MCF 10A (cell line): ENCODE data around the gene SPSB1. TPM values are rescaled to one million over a fixed set of nuclear protein-coding genes. Genes with fewer than 3 reads are reported as not detected.

ENCODE experiments used
- BruUV-seq: library from RNA; stranded (reverse); fragments of 400-500 nt; replicated peaks from 2 replicates; lab custom pipeline; 2021; lab: Mats Ljungman, UMichigan
- CTCF ChIA-PET: fragments of 300-600 bp; sonication (Branson Sonifier 250); formaldehyde crosslinking; extraction: SDS; loops from one replicate; lab custom pipeline; 2021; ENCODE audit warnings: antibody characterized with exemption, inconsistent platforms; lab: Yijun Ruan, JAX
- POLR2A ChIA-PET: fragments of 300-600, 350-650 bp; sonication (Branson Sonifier 250); formaldehyde crosslinking; extraction: SDS; loops from one replicate; lab custom pipeline; 2020; ENCODE audit warnings: antibody characterized with exemption, inconsistent platforms; lab: Yijun Ruan, JAX
- DNase-seq: peaks from one replicate; pipeline ENCODE4 v3.0.0-alpha.2; 2018; ENCODE audit not compliant: unreplicated experiment
- H3K27ac Mint-ChIP-seq: one replicate; pipeline ENCODE4 v1.8.0; 2022; ENCODE audit warnings: mild to moderate bottlenecking, low read depth, mixed read lengths; ENCODE audit not compliant: unreplicated experiment
- H3K27me3 Mint-ChIP-seq: one replicate; pipeline ENCODE4 v1.8.0; 2022; ENCODE audit warnings: mixed read lengths; ENCODE audit not compliant: insufficient read depth, unreplicated experiment
- H3K36me3 Mint-ChIP-seq: one replicate; pipeline ENCODE4 v1.8.0; 2022; ENCODE audit warnings: mild to moderate bottlenecking, moderate library complexity, mixed read lengths; ENCODE audit not compliant: insufficient read depth, unreplicated experiment
- H3K4me1 Mint-ChIP-seq: one replicate; pipeline ENCODE4 v1.8.0; 2022; ENCODE audit warnings: mixed read lengths; ENCODE audit not compliant: insufficient read depth, unreplicated experiment
- H3K4me3 Mint-ChIP-seq: one replicate; pipeline ENCODE4 v1.8.0; 2022; ENCODE audit warnings: mild to moderate bottlenecking, moderate library complexity, mixed read lengths; ENCODE audit not compliant: unreplicated experiment
- H3K9me3 Mint-ChIP-seq: one replicate; pipeline ENCODE4 v1.8.0; 2022; ENCODE audit warnings: mixed read lengths; ENCODE audit not compliant: unreplicated experiment
- intact Hi-C: fragments of 100-400 bp; cut with micrococcal nuclease; formaldehyde crosslinking; loops from 2 replicates; pipeline ENCODE4 v1.14.1; 2022
- total RNA-seq: library from RNA; stranded (reverse); gene quantifications from 2 replicates; pipeline ENCODE4 v1.2.3, GENCODE V29; 2022
- TF ChIP-seq, protein P1 (sequence below): fragments of 200-600 bp; IDR thresholded peaks from one replicate; pipeline ENCODE4 v1.8.0; 2022; ENCODE audit warnings: antibody characterized with exemption, mild to moderate bottlenecking; ENCODE audit not compliant: unreplicated experiment

SPSB1 gene
- total RNA-seq, 1 experiment from 2014 or later: 8.2 TPM

GRCh38 chr1:9352377-9353134, 59.9 kb downstream of the SPSB1 start:
- H3K9me3 Mint-ChIP-seq: peaks cover 8% of the 10 kb centered on the region
- no peak for DNase-seq
- H3K4me1 Mint-ChIP-seq: peaks cover 17% of the 10 kb centered on the region
- H3K4me3 Mint-ChIP-seq: no peak overlapping the region
- no peak overlapping the region for H3K27ac Mint-ChIP-seq
- TF ChIP-seq, protein P1, sequence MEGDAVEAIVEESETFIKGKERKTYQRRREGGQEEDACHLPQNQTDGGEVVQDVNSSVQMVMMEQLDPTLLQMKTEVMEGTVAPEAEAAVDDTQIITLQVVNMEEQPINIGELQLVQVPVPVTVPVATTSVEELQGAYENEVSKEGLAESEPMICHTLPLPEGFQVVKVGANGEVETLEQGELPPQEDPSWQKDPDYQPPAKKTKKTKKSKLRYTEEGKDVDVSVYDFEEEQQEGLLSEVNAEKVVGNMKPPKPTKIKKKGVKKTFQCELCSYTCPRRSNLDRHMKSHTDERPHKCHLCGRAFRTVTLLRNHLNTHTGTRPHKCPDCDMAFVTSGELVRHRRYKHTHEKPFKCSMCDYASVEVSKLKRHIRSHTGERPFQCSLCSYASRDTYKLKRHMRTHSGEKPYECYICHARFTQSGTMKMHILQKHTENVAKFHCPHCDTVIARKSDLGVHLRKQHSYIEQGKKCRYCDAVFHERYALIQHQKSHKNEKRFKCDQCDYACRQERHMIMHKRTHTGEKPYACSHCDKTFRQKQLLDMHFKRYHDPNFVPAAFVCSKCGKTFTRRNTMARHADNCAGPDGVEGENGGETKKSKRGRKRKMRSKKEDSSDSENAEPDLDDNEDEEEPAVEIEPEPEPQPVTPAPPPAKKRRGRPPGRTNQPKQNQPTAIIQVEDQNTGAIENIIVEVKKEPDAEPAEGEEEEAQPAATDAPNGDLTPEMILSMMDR: no peak
- ChIA-PET CTCF (no interaction called here), POLR2A (no interaction called here)
- intact Hi-C loops: loop anchor here (10.0 kb wide), 1 partner anchor 58 kb away; the partner anchor contains the start of gene SPSB1
- no TSS peak for BruUV-seq
- H3K27me3 Mint-ChIP-seq: no peaks in the 10 kb centered on the region
- peaks cover 37% of the 10 kb centered on the region for H3K36me3 Mint-ChIP-seq

GRCh38 chr1:9355503-9355902, 62.8 kb downstream of the SPSB1 start:
- intact Hi-C loops: loop anchor here (10.0 kb wide), 1 partner anchor 61 kb away; the partner anchor contains the start of gene SPSB1
- H3K4me1 Mint-ChIP-seq: peaks cover 8% of the 10 kb centered on the region
- no peak for DNase-seq
- POLR2A ChIA-PET: no interaction called here
- peaks cover 8% of the 10 kb centered on the region for H3K9me3 Mint-ChIP-seq
- H3K36me3 Mint-ChIP-seq: peaks cover 44% of the 10 kb centered on the region
- TF ChIP-seq, protein P1: no peak
- BruUV-seq: no TSS peak
- no peaks in the 10 kb centered on the region for H3K27me3 Mint-ChIP-seq
- no peak overlapping the region for H3K4me3 Mint-ChIP-seq
- CTCF ChIA-PET: no interaction called here
- no peak overlapping the region for H3K27ac Mint-ChIP-seq

DNA sequence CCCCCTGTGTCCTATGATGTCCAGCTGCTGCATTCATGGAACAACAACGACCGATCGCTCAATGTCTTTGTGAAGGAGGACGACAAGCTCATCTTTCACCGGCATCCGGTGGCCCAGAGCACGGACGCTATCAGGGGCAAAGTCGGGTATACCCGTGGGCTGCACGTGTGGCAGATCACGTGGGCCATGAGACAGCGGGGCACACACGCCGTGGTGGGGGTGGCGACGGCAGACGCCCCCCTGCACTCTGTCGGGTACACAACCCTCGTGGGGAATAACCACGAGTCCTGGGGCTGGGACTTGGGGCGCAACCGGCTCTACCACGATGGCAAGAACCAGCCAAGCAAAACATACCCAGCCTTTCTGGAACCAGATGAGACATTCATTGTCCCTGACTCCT, 63.3 kb downstream of the SPSB1 start:
- POLR2A ChIA-PET: no interaction called here
- no TSS peak for BruUV-seq

DNA sequence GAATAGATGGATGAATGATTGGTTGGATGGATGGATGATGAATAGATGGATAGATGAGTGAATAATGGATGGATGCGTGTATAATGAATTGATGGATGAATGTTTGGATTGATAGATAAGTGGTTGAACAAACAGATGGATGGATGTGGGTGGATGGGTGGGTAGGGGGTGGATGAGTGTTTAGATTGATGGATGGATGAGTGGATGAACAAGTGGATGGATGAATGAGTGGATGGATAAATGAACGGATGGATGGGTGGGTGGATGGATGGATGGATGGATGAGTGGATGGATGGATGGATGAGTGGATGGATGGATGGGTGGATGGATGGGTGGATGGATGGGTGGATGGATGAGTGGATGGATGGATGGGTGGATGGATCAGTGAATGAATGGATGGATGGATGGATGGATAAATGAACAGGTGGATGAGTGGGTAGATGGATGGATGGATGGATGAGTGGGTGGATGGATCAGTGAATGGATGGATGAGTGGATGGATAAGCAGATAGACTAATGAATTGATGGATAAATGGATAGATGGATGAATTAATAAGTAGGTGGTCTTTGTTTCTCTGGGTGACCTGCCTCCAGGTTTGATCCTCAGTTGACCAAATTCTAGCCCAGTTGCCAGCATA, 64.3 kb downstream of the SPSB1 start:
- Mint-ChIP-seq H3K27me3 (no peaks in the 10 kb centered on the region), H3K4me1 (no peaks in the 10 kb centered on the region), H3K9me3 (peaks cover 8% of the 10 kb centered on the region), H3K36me3 (peaks cover 39% of the 10 kb centered on the region), H3K27ac (no peak overlapping the region), H3K4me3 (no peak overlapping the region)
- ChIA-PET POLR2A (no interaction called here), CTCF (no interaction called here)
- no peak for DNase-seq
- intact Hi-C loops: loop anchor here (10.0 kb wide), 1 partner anchor 62 kb away; the partner anchor contains the start of gene SPSB1
- BruUV-seq: no TSS peak
- TF ChIP-seq, protein P1: no peak

More for the DNA sequence above, 63.3 kb downstream of the SPSB1 start:
- TF ChIP-seq, protein P1: no peak
- no peak overlapping the region for H3K27ac Mint-ChIP-seq
- CTCF ChIA-PET: no interaction called here
- no peak for DNase-seq
- no peak overlapping the region for H3K4me3 Mint-ChIP-seq
- peaks cover 40% of the 10 kb centered on the region for H3K36me3 Mint-ChIP-seq
- H3K9me3 Mint-ChIP-seq: peaks cover 8% of the 10 kb centered on the region
- H3K27me3 Mint-ChIP-seq: no peaks in the 10 kb centered on the region
- intact Hi-C loops: loop anchor here (10.0 kb wide), 1 partner anchor 61 kb away; the partner anchor contains the start of gene SPSB1
- H3K4me1 Mint-ChIP-seq: peaks cover 7% of the 10 kb centered on the region
